ENCODE results near the gene PCYOX1L. TPM values are rescaled to one million over a fixed set of nuclear protein-coding genes. Genes with fewer than 3 reads are reported as not detected.
A peak's percentile ranks its signal among the peaks of the same experiment; 100 is the strongest.

PCYOX1L gene
- total RNA-seq, 1 donor from 2014 or later: 18.5 TPM

- H3K27me3 Mint-ChIP-seq: no peaks in the 10 kb centered on the region
- TF ChIP-seq CTCF (conservative IDR thresholded peaks at IDR 0.05): no peak
- DNase-seq (ENCODE audit: extremely low spot score, unreplicated experiment): no peak
- H3K4me3 Mint-ChIP-seq: no peak overlapping the region
- no peaks in the 10 kb centered on the region for H3K9me3 Mint-ChIP-seq
- H3K4me1 Mint-ChIP-seq (ENCODE audit: unreplicated experiment): no peaks in the 10 kb centered on the region
- H3K36me3 Mint-ChIP-seq: peaks cover 3% of the 10 kb centered on the region
- no peak overlapping the region for H3K27ac Mint-ChIP-seq
These were observed 19.5 kb upstream of the PCYOX1L start for GRCh38 chr5:149338364-149338763.

- H3K4me1 Mint-ChIP-seq (ENCODE audit: unreplicated experiment): peaks cover 13% of the 10 kb centered on the region
- no peak for TF ChIP-seq CTCF (conservative IDR thresholded peaks at IDR 0.05)
- peaks cover 3% of the 10 kb centered on the region for H3K36me3 Mint-ChIP-seq
- DNase-seq (ENCODE audit: extremely low spot score, unreplicated experiment): no peak
- H3K9me3 Mint-ChIP-seq: no peaks in the 10 kb centered on the region
- H3K27ac Mint-ChIP-seq: no peak overlapping the region
- H3K27me3 Mint-ChIP-seq: no peaks in the 10 kb centered on the region
- no peak overlapping the region for H3K4me3 Mint-ChIP-seq
These were observed 16.9 kb upstream of the PCYOX1L start for GRCh38 chr5:149340920-149341319.

GRCh38 chr5:149341876-149342275 lies 16.0 kb upstream of the PCYOX1L start:
- no peaks in the 10 kb centered on the region for H3K27me3 Mint-ChIP-seq
- DNase-seq (ENCODE audit: extremely low spot score, unreplicated experiment): no peak
- peaks cover 13% of the 10 kb centered on the region for H3K4me1 Mint-ChIP-seq (ENCODE audit: unreplicated experiment)
- TF ChIP-seq CTCF (conservative IDR thresholded peaks at IDR 0.05): no peak
- no peak overlapping the region for H3K4me3 Mint-ChIP-seq
- no peaks in the 10 kb centered on the region for H3K9me3 Mint-ChIP-seq
- no peak overlapping the region for H3K27ac Mint-ChIP-seq
- H3K36me3 Mint-ChIP-seq: peaks cover 3% of the 10 kb centered on the region

GRCh38 chr5:149344151-149344550 lies 13.7 kb upstream of the PCYOX1L start:
- Mint-ChIP-seq H3K4me3 (peak overlapping the region; percentile 97), H3K27me3 (no peaks in the 10 kb centered on the region), H3K36me3 (peaks cover 5% of the 10 kb centered on the region), H3K9me3 (no peaks in the 10 kb centered on the region), H3K27ac (peak overlapping the region; percentile 92), H3K4me1 (ENCODE audit: unreplicated experiment) (peaks cover 13% of the 10 kb centered on the region)
- DNase-seq (ENCODE audit: extremely low spot score, unreplicated experiment): no peak
- TF ChIP-seq CTCF (conservative IDR thresholded peaks at IDR 0.05): no peak

DNA sequence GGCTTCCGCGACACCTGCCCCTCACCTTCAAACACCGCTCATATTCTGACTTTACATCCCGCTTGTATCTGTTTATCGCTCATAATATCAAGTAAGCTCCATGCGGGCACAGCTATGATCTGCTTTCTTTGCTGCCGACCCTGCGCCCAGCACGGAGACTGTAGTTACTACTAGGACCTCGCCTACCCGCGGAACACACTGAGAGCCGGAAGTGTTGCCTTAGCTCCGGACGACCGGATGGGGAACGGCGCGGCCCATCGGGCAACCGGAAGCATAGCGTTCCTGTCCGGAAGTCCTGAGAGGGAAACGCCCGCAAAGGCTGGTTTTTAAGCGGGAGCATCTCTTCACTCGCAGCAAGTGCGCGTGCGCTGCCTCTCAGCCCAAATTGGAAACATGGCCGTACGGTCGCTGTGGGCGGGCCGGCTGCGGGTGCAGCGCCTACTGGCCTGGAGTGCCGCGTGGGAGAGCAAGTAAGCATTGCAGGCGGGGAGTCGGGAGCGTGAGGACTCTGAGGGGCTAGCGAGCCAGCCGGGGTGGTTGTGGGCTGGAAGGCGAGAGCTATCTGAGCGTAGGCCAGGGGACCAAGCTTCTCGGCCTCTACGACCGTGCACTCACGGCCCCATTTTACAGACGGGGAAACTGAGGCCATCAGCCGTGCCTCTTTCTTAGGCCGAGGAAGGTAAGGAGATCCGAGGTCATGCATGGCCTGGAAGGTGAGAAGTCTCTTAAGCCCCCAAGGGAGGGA lies 12.5 kb upstream of the PCYOX1L start, which contains the start of gene GRPEL2:
Gene GRPEL2 (plus strand): TSS at position 353 of the 745 bp plus-strand sequence. CDS start 41 bp downstream, at position 394.
- TF ChIP-seq CTCF (conservative IDR thresholded peaks at IDR 0.05): no peak
- Mint-ChIP-seq H3K4me1 (ENCODE audit: unreplicated experiment) (peaks cover 13% of the 10 kb centered on the region), H3K9me3 (no peaks in the 10 kb centered on the region), H3K27me3 (no peaks in the 10 kb centered on the region), H3K36me3 (peaks cover 13% of the 10 kb centered on the region), H3K27ac (peak within 1 kb of the TSS; percentile 92), H3K4me3 (peak within 1 kb of the TSS; percentile 97)
- peak; percentile 94 for DNase-seq (ENCODE audit: extremely low spot score, unreplicated experiment)

Measured in type B pancreatic cell (in vitro differentiated cells).